Thoracic aorta (tissue), 2 donors: ENCODE measurements around the gene ENTHD1. TPM values are rescaled to one million over a fixed set of nuclear protein-coding genes. Genes with fewer than 3 reads are reported as not detected.

Experiments
- ATAC-seq: fragments of 150-250 bp; one replicate; pipeline ENCODE4 v1.8.0; 2017; ENCODE audit warnings: low read depth; ENCODE audit not compliant: insufficient number of reproducible peaks, low FRiP score
- DNase-seq: peaks from one replicate; pipeline ENCODE4 v3.0.0-alpha.2; 2020; ENCODE audit warnings: low spot score
- H3K27ac ChIP-seq, 2 donors: fragments of 200-600 bp; sonication (generic); 1 replicate in 1 of 2; 2 replicates in 1 of 2; pipeline ENCODE4 v1.5.1; 2016; ENCODE audit warnings: mild to moderate bottlenecking in 2 of 2, moderate library complexity in 2 of 2
- H3K27me3 ChIP-seq: fragments of 200-600 bp; sonication (generic); replicated peaks from 2 replicates; pipeline ENCODE4 v1.6.0; 2016; ENCODE audit warnings: mild to moderate bottlenecking; ENCODE audit not compliant: insufficient read depth
- H3K36me3 ChIP-seq: fragments of 200-600 bp; sonication (generic); one replicate; pipeline ENCODE4 v1.5.1; 2016
- H3K4me1 ChIP-seq, 2 donors: fragments of 200-600 bp; sonication (generic); 1 replicate in 1 of 2; 2 replicates in 1 of 2; pipeline versions ENCODE4 v1.5.1 to v1.6.0; 2016; ENCODE audit warnings: low read depth in 2 of 2, mild to moderate bottlenecking in 1 of 2; ENCODE audit not compliant: control insufficient read depth in 1 of 2
- H3K4me3 ChIP-seq: fragments of 200-600 bp; sonication (generic); 2 replicates; pipeline ENCODE4 v1.5.1; 2016; ENCODE audit warnings: mild to moderate bottlenecking
- H3K9me3 ChIP-seq: fragments of 200-600 bp; sonication (generic); 2 replicates; pipeline ENCODE4 v1.5.1; 2016
- total RNA-seq, 2 donors: library from RNA; depleted of rRNA; stranded (reverse); fragments of >200 nt; gene quantifications; one replicate each; pipeline versions ENCODE4 v1.1.0 to v1.2.3, GENCODE V29; 2016
- TF ChIP-seq, protein P1 (sequence below): fragments of 200-600 bp; sonication (generic); IDR thresholded peaks from one replicate; pipeline ENCODE4 v1.5.1; 2019; ENCODE audit warnings: antibody characterized with exemption

The ENTHD1 gene
- total RNA-seq, 2 donors from 2014 or later, result not detected

DNA sequence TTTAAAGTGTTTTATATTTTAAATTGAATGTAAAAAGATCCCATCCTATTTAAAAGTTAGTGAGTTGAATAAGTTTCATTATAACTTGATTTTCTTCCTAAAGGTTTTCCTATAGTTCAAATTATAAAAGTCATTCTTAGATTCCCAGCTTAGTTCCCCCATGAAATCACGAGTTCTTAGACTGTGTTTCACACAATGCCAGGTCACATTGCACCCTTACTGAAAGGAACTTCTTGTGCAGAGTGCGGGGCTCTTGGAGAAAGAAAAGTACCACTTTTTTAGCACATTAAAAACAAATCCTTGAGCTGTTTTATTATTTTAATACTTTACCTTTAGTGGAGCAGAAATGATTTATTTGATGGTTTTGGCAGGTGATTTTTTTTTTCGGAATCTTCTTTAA is 22.9 kb upstream of the ENTHD1 start:
- Histone ChIP-seq H3K4me1 (peaks cover 0 to 5% of the 10 kb centered on the region in 2 donors), H3K36me3 (no peaks in the 10 kb centered on the region), H3K9me3 (no peaks in the 10 kb centered on the region), H3K27ac (no peak overlapping the region), H3K27me3 (no peaks in the 10 kb centered on the region), H3K4me3 (no peak overlapping the region)
- no peak for ATAC-seq
- no peak for DNase-seq
- TF ChIP-seq, protein P1, sequence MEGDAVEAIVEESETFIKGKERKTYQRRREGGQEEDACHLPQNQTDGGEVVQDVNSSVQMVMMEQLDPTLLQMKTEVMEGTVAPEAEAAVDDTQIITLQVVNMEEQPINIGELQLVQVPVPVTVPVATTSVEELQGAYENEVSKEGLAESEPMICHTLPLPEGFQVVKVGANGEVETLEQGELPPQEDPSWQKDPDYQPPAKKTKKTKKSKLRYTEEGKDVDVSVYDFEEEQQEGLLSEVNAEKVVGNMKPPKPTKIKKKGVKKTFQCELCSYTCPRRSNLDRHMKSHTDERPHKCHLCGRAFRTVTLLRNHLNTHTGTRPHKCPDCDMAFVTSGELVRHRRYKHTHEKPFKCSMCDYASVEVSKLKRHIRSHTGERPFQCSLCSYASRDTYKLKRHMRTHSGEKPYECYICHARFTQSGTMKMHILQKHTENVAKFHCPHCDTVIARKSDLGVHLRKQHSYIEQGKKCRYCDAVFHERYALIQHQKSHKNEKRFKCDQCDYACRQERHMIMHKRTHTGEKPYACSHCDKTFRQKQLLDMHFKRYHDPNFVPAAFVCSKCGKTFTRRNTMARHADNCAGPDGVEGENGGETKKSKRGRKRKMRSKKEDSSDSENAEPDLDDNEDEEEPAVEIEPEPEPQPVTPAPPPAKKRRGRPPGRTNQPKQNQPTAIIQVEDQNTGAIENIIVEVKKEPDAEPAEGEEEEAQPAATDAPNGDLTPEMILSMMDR, result no peak

DNA sequence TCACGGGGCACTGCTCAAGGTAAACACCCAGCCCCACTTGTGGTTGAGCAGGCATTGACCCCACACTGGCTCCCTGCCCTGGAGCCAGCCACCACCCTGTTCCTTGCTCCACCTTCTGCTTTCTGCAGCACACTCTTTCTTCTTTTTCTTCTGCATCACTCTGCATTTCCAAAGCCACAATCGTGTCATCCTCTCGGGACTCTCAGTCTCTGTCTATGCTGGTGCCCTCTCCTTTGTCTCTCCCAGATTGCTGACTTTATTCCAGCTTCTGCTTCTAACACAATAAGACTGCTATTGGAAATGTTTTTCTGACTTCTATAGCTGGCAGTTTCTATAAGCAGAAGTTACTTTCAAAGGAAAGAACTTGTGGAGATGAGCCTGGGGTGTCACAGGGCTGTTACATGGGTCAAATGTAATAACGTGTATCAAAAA is 21.8 kb upstream of the ENTHD1 start:
- DNase-seq, result no peak
- ATAC-seq, result no peak
- H3K4me1 ChIP-seq, result peaks cover 0 to 5% of the 10 kb centered on the region in 2 donors
- H3K27ac ChIP-seq, result no peak overlapping the region
- no peaks in the 10 kb centered on the region for H3K9me3 ChIP-seq
- no peaks in the 10 kb centered on the region for H3K27me3 ChIP-seq
- H3K36me3 ChIP-seq, result no peaks in the 10 kb centered on the region
- H3K4me3 ChIP-seq, result no peak overlapping the region
- TF ChIP-seq, protein P1, result no peak

DNA sequence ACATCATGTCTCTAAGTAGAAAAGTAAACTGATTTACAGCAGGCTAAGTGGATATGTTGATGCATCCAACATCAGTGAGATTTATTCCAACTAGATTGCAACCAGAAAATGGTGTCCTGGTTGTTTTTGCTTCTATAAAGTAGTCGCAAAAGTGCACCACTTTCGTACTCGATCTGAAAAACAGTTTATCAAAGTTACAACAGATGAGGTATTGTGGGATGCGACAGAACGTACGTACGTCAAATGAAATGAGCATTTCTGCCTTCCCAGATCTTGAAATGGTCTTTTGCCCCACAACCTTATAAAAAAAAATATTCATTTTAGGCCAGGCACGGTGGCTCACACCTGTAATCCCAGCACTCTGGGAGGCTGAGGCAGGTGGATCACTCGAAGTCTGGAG is 21.0 kb upstream of the ENTHD1 start:
- DNase-seq, result no peak
- H3K27ac ChIP-seq, result no peak overlapping the region
- H3K36me3 ChIP-seq, result no peaks in the 10 kb centered on the region
- H3K4me3 ChIP-seq, result no peak overlapping the region
- H3K4me1 ChIP-seq, result peaks cover 0 to 5% of the 10 kb centered on the region in 2 donors
- no peak for ATAC-seq
- TF ChIP-seq, protein P1, result no peak
- H3K9me3 ChIP-seq, result no peaks in the 10 kb centered on the region
- no peaks in the 10 kb centered on the region for H3K27me3 ChIP-seq

DNA sequence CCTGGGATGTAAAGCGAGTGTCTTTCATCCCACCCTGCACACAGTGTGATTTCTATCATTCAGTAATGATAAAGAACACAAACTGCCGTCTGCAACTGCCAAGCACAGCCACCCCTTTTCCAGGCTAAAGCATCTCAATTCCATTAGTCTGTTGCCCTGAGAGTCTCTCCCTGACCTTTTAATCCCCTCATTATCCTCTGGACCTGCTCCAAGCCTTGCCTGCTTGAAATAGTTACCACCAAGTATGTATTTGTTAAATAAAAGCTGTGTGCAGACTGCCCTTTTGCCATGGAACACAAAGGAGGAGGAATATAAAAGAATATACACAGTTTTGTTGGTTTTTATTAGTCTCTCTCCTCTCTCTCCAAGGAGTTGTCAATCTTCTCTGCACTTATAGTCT is 20.3 kb upstream of the ENTHD1 start:
- no peak for DNase-seq
- no peaks in the 10 kb centered on the region for H3K27me3 ChIP-seq
- H3K27ac ChIP-seq, result no peak overlapping the region
- no peak overlapping the region for H3K4me3 ChIP-seq
- ATAC-seq, result no peak
- H3K9me3 ChIP-seq, result no peaks in the 10 kb centered on the region
- TF ChIP-seq, protein P1, result no peak
- H3K4me1 ChIP-seq, result peaks cover 0 to 5% of the 10 kb centered on the region in 2 donors
- no peaks in the 10 kb centered on the region for H3K36me3 ChIP-seq

DNA sequence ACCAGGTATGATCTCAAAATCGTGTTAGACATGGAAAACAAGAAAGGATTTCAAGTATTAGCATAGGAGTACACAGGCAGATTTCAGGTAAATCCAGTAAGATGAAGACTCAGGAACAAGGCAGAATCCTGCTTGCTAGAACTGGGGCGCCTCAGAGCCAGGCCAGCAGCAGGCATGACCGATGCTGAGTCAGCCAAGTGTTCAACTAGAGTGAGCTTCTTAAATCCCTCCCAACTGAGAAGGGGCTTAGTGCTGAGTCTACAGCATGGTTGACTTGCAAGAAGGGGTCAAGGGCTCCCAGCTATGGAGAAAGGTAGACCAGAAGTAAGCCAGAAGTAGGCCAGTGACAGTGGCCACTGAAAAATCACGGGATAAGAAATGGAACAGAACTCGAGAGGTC is 19.8 kb upstream of the ENTHD1 start:
- H3K9me3 ChIP-seq, result no peaks in the 10 kb centered on the region
- H3K27me3 ChIP-seq, result no peaks in the 10 kb centered on the region
- no peaks in the 10 kb centered on the region for H3K36me3 ChIP-seq
- H3K4me1 ChIP-seq, result peaks cover 0 to 5% of the 10 kb centered on the region in 2 donors
- ATAC-seq, result no peak
- DNase-seq, result no peak
- TF ChIP-seq, protein P1, result no peak
- H3K27ac ChIP-seq, result no peak overlapping the region
- H3K4me3 ChIP-seq, result no peak overlapping the region
